NCI-H2227 (cell line): ENCODE results near the gene EIF3B.
"Not testable (repeated sequence)": the region's sequence is repeated elsewhere in the genome, so short reads cannot be mapped to it uniquely, and the experiment has no call there.

Source experiments
- DNase-seq: peaks from one replicate; lab custom pipeline; 2025; ENCODE audit not compliant: unreplicated experiment; lab: John Stamatoyannopoulos, UW

EIF3B gene

DNA sequence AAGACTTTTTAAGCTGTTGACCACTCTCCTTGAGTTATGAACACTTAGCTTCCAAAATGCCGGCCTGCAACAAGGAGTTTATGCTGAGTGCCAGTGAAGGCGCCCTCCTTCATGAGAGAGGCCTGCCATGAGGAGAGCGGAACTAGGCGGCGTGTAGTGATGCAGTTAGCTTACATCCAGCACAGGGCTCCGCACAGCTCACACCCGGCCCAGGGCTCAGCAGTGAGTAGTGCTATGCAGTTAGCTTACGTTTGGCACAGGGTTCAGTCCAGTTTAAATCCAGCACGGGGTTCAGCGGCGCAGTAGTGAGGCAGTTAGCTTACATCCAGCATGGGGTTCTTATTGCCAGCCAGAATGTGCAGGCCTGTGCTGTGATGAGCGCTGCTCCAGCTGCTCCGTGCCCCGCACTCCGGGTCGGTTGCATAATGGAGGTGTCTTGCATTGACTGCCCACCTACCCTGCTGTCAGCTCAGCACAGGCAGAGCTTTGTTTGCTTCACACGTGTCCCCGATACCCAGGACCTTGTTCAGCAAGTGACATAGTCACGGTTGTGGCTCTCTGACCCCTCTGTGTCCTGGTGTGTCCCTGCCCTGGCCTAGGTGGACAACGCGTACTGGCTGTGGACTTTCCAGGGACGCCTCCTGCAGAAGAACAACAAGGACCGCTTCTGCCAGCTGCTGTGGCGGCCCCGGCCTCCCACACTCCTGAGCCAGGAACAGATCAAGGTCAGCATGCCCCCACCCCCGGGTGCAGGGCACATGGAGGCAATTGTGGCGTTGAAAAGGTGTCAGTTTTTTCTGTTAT lies 21.9 kb downstream of the EIF3B start:
- DNase-seq = no peak

DNA sequence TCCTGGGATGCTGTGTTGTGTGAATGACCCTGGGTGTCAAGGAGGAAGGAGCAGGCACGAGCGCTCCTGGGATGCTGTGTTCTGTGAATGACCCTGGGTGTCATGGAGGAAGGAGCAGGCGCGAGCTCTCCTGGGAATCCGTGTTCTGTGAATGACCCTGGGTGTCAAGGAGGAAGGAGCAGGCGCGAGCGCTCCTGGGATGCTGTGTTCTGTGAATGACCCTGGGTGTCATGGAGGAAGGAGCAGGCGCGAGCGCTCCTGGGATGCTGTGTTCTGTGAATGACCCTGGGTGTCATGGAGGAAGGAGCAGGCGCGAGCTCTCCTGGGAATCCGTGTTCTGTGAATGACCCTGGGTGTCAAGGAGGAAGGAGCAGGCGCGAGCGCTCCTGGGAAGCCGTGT lies 22.9 kb downstream of the EIF3B start:
- not testable (repeated sequence) for DNase-seq

DNA sequence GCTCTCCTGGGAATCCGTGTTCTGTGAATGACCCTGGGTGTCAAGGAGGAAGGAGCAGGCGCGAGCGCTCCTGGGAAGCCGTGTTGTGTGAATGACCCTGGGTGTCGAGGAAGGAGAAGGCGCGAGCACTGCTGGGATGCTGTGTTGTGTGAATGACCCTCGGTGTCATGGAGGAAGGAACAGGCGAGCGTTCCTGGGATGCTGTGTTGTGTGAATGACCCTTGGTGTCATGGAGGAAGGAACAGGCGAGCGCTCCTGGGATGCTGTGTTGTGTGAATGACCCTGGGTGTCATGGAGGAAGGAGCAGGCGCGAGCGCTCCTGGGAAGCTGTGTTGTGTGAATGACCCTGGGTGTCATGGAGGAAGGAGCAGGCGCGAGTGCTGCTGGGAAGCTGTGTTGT lies 23.5 kb downstream of the EIF3B start:
- DNase-seq = not testable (repeated sequence)

DNA sequence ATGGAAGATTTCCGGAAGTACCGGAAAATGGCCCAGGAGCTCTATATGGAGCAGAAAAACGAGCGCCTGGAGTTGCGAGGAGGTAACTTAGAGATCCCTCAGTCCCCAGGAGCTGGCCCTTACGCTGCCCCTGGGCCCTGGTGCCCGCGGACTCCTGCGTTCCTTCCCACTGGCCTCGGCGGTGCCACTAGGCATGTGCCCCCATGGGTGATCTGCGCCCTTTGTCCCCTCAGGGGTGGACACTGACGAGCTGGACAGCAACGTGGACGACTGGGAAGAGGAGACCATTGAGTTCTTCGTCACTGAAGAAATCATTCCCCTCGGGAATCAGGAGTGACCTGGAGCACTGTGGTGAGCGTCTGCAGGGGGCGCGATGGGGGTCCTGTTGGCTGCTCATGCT lies 24.5 kb downstream of the EIF3B start:
- DNase-seq = no peak

DNA sequence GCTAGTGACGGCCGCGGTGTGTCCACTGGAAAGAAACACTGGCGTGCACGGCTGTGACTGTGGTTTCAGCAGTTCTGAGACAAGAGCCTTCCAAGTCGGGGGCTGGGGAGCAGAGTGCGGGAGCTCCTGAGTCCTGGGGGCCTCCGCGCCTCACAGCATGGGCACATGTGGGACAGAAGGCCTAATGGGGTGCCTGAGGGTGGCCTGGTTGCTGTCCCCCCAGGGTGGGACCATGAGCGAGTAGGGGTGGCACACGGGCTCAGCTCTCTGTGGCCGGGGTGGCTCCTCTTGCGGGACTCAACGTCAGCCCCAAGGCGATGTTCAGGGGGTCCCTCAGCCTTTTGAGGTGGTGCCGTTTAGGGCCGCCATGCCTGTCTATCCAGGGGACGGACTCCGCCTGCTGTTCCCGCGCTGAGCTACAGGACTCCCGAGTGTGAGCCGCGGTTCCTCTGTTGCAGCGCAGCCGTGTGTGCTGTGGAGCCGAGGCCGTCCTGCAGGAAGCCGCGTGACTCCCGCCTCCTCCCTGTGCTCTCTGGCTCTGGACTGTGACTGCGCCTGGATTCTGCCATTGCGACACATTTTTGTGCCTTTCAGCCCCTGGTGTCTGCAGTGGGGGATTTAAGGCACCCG lies 25.3 kb downstream of the EIF3B start:
- no peak for DNase-seq

DNA sequence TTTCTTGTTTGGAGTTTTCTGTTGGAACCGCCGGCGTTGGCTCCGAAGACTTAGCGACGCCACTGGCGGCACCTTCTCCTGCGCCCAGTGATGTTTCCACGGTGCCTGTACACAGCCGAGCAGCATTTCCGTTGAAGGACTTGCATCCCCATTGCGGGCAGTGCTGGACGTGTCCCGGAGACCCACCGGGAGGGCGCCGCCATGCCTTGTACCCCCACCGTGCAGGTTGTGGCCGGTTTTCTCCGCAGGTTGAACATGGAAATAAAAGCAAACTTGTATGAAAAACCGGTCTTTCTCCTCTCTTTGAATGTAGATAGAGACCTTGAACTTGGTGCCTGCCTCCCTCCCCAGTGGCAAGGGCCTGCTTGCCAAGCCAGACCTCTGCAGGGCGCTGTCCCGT lies 25.8 kb downstream of the EIF3B start:
- DNase-seq = no peak

DNA sequence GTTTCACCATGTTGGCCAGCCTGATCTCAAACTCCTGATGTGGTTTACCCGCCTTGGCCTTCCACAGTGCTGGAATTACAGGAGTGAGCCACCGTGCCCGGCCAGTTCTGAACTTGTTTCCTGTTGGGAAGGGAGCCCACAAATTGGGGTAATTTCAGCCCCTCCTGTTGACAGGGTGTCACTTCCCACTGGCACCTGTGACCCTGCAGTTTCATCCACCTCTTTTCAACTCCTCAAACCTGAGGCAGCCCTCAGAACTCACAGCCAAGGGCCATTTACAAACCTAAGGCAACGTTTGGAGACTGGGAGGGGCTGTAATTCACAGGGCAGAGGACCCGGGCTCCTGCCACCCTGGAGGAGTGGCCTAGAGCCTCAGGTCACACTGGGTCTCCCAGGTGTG lies 26.6 kb downstream of the EIF3B start:
- no peak for DNase-seq

DNA sequence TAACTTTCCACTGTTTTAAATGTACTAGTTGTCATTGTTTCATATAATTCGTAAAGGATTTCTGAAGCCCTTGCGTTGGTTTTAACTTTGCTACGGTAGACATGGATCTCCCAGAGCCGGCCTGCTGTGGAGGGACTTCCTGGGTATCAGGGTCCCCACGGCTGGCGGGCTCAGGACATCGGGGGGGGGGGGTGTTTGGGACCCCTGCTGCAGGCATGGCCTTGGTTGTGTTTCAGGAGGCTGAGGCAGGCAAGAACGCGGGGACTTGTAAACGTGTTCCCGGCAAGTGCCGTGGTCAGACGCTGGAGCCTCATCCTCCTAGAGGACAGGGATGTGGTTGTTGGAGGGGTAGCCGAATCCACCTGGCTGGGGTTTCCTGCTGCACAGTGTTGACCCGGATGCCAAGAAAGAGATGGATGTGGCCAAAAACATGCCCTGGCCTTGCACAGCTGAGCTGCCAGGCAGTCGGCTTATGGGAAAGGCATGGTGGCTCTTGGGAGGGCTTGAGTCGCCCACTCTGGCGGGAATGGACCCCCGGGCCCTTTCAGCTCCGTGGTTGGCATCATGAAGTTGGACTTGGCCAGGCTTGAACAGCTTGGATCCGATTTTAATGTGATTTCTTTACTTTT lies 27.4 kb downstream of the EIF3B start:
- no peak for DNase-seq

DNA sequence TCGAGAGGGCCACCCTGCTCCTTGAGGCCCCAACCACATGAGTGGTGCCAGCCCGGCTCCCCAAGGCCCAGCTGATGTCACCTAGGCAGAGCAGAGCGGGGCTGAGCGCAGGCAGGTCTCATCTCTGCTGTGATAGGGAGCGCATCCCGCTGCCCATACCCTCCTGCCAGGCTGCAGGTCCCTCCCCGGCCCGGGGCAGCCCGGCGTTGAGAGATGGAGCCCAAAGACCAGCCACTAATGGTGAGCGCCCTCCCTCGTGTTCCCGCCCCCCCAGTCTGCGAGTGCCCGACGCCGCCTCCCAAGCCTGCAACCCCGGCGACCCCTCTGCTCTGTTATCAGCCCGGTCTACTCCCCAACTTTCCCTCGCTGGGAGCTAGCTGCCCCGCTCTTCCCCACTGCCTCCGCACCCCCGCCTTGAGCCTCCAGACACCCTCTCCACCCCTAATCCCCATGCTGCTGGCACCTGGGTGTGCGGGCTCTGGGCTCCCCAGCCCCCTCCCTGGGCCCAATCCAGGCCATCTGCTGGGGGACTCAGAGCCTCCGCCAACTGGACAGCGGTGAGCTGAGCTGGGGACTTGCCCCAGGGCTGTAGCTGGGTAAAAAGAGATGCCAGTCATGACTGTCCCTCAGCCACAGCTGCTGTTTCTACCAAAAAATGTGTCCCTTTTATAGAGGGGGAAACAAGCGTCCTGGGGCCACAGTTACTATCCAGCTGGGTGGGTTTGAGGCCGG lies 29.1 kb downstream of the EIF3B start:
- DNase-seq = no peak

DNA sequence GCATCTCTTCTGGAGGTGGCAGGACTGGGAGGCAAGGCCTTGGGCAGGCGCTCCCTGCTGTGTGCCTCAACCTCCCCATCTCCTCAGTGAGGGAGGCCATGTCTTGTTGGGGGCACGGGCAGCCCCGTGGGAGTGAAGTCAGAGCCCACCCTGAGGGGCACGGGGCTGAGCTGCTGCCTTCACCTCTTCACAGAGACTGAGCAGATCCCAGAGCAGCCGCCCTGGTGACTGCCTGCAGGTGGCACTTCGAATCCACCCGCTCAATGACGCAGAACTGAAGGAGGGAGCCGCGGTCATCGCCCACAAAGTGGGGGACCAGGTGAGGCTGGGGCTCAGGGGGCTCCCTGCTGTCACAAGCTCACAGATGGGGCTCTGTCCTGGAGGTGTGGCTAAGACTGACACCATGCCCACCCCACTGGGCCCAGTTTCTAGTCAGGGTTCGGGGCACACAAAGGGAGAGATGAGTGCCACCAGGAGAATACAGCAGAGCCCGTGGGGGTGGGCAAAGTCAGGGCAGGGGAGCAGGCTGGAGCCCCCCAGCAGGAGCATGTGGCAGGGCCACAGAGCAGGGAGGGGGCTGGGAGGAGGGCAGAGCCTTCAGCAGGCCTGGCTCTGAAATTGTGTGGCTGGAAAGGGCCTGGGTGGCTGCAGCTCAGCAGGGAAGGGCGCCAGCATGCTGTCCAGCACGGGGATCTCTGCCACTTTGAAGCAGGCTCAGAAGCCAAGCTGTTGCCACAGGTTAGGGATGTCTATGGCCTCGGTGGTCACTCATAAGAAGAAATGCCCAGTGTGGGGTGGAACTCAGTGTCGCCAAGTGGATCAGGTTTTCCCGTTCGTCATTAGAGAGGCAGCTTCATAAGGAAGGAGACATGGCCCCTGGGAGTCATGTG lies 30.0 kb downstream of the EIF3B start:
- no peak for DNase-seq

DNA sequence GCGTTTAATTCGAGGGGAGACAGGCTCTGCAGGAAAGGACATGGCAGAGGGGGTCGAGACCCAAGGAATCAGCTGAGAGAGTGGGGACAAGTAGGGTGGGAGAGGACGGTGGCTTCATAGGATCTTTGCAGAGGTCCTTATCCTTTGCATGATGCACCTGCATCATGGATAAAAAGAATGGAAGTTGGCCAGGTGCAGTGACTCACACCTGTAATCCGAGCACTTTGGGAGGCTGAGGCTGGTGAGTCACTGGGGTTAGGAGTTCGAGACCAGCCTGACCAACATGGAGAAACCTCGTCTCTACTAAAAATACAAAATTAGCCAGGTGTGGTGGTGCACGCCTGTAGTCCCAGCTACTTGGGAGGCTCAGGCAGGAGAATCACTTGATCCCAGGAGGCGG lies 31.5 kb downstream of the EIF3B start:
- not testable (repeated sequence) for DNase-seq

DNA sequence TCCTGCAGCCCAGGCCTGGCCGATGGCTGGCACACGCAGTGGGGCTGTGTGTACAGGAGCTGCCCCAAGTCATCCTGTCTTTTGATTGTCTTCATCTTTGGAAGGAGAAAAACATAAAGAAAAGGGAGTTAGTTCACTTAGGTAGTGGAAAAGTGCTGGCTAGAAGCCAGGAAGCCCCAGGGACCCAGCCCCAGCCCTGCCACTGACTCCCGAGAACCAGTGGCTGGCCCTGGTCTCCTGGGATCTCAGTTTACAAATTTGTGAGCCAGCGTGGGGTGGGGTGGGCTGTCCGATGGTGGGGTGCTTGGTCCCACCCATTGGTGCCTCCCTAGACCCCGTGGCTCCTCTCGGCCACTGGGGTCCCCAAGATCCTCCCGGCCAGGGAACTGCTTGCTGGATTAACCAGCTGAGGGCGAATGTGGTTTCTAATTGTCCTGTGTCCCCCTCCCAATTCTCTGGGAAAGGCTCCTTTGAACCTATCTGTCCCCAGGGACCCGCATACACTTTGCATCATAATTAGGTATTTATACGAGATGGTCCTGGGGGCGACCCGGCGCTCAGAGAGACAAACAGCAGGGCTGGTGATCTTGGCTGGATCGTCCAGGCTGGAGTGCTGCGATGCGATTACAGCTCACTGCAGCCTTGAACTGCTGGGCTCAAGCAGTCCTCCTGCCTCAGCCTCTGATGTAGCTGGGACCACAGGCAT lies 32.5 kb downstream of the EIF3B start:
- no peak for DNase-seq

DNA sequence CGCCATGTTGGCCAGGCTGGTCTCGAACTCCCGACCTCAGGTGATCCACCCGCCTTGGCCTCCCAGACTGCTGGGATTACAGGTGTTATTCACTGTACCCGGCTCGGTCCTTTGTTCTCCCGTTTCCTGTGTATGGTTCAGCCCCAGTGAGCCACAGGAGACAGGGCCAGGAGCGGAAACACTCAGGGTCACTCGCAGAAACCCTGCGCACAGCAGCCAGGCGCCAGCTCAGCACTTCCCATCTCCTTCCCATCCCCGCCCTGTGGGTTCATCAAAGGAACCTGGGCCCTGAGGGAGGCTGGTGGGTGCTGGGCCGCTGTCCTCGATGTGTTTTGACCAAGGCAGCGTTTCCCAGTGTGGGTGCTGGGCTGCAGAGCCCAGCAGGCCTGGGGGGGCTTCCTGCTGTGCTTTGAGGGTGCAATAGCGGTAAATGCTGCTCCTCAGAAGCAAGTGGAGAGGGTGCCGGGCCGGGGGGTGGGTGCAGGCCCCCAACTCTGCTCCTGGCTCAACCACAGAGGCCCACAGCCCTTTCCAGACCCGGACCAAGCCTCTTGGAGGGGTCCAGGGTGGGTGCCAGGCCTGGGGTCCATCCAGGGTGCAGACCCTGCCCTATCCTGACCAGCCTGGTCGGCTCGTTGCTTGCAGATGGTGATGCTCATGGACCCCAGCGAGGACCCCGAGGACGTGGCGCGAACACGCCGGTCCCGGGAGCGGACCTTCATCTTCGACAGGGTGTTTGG lies 33.4 kb downstream of the EIF3B start:
- DNase-seq = no peak

DNA sequence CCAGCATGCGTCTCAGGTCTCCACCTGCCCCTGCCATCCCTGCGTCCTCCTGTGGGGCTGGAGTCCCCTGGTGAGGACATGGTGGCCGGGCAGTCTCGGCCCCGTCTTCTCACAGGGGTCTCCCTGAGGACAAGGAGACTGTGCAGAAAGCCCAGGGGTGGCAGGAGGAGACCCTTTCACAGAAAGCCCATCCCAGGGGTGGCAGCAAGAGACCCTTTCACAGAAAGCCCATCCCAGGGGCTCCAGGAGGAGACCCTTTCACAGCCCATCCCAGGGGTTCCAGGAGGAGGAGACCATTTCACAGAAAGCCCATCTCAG lies 34.0 kb downstream of the EIF3B start:
- no peak for DNase-seq

DNA sequence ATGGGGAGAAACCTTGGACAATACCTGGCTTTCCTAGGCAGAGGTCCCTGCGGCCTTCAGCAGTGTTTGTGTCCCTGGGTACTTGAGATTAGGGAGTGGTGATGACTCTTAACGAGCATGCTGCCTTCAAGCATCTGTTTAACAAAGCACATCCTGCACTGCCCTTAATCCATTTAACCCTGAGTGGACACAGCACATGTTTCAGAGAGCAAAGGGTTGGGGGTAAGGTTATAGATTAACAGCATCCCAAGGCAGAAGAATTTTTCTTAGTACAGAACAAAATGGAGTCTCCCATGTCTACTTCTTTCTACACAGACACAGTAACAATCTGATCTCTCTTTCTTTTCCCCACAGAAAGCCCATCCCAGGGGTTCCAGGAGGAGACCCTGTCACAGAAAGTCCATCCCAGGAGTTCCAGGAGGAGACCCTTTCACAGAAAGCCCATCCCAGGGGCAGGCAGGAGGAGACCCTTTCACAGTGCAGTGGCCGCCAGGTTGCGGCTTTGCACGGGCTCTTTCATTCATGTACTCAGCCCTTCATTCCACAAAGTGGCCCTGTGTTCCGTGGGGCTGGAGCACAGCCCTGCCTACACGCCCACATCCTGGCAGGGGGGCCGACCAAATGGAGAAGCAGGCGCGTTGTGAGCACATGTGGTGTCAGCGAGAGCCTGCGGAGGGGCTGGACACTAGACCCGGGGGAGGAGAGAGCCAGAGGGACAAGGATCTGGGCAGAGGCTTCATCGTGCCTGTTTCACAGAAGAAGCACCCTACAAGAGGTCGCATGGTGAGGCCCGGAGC lies 35.6 kb downstream of the EIF3B start:
- peak; percentile 60 for DNase-seq

DNA sequence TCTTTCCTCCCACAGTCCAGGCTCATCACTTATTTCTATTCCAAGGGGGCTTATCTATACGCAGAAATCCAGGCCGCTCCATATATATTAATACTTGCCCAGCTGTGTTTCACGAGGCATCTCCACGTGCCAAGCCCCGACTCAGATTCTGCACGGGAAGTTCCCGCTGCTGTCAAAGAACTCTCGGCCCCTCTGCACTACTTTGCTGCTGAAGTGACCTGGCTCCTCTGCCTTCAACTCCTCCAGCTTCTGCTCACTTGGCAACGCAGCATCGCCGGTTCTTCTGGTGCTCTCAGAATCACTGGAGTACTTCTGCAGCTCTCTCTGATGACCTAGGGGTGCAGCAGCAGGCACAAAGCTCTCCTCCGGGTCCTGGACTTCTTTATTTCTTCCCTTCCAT lies 39.1 kb downstream of the EIF3B start:
- no peak for DNase-seq

DNA sequence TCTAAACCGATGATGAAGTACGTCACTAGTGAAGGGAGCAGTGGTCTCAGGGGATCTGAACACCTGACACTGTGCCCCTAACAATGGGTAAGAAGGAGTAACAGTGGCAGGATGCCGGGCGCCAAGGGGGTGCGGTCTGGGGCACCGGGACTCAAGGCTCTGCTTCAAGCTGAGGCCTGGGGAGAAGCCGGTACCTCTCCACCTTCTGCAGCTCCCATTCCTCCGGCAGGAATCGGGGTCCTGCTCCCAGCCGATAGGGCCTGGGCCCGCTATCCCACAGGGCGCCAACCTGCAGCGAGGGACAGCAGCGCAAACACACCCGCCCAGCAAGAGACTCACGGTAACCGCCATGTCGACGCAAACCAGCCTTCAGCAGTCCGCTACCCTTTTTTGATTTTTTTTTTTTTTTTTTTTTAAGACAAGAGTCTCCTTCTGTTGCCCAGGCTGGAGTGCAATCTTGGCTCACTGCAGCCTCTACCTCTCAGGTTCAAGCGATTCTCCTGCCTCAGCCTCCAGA lies 40.0 kb downstream of the EIF3B start:
- no peak for DNase-seq

DNA sequence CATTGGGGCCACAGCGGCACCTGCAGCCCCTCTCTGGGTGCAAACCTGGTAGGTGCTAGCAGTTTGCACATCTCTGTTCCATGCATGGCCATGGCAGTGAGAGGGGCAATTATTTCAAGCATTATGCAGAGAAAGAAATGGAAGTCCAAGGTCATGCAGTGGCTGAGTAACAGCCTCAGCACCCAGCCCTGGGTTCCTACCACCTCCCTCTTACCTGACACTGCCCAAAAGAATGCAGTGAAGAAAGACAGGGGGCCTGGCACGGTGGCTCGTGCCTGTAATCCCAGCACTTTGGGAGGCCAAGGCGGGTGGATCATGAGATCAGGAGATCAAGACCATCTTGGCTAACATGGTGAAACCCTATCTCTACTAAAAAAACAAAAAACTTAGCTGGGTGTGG lies 43.9 kb downstream of the EIF3B start:
- DNase-seq = no peak
